Body of pancreas (tissue), 4 donors: ENCODE data around the gene APAF1.

Experiments used
- CTCF ChIP-seq, 7 experiments: fragments of 450-650 bp in 4 of 7; fragments of 200-600 bp in 3 of 7; sonication (generic) in 3 of 7; IDR thresholded peaks; one replicate each; pipeline ENCODE4 v1.5.1; 2016 to 2019; ENCODE audit warnings: antibody characterized with exemption in 7 of 7
- POLR2A ChIP-seq, 3 donors: fragments of 450-650 bp; IDR thresholded peaks; one replicate each; pipeline ENCODE4 v1.6.1; 2016; ENCODE audit warnings: antibody characterized with exemption in 3 of 3, mild to moderate bottlenecking in 2 of 3

GRCh38 chr12:98612696-98613334 is 32.3 kb upstream of the APAF1 start:
- TF ChIP-seq CTCF (IDR thresholded peaks at IDR 0.05) (no peak), POLR2A (IDR thresholded peaks at IDR 0.05) (no peak)
